ENCODE results near the gene ENO3.

DNA sequence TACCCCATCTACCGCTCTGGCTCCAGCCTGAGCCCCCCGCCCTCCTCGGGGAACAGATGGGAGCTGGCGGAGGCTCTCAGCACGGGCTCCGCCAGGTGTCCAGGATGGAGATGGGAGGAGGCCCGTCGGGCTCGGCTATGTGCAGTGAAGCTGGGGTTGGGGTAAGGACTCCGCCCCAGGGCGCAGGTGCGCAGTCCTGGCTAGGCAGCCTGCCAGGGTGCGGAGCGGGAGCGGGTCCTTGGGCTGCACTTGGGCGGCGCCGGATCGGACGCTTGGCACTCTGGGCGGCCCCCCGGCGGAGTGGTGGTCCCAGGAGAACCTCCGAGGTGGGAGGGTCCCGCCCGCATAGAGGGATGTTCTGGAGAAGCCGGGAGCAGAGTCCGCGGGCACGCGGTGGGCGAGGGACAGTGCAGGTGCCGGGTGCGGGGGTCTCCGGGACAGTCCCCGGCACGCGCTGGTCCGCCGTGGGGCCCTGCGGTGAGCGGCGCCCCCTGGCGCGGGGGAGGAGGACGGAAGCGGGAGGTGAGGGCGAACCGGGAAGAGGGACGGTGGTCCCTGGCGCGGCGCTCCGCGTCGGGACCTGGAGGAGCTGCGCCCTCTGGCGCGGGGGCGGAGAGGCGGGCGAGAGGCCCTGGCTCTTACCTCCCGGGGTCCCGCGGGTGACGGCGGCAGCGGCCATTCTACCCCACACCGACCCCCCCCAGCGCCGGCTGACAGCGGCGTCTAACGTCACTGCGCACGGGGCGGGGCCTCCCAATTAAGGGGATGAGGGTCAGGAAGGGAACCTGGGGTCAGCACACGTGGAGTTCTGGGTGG lies 36.2 kb downstream of the ENO3 start, which contains the start of gene CAMTA2:
- TF ChIP-seq EZH2 (IDR thresholded peaks at IDR 0.05; ENCODE audit: borderline replicate concordance): no peak
- TF ChIP-seq CTCF (IDR thresholded peaks at IDR 0.05; ENCODE audit: poor library complexity): peak; percentile 92
- no peak for TF ChIP-seq EZH2phosphoT487 (IDR thresholded peaks at IDR 0.05; ENCODE audit: low read depth, severe bottlenecking, unreplicated experiment)
